Measurements from ENCODE around the gene HES2. TPM values are rescaled to one million over a fixed set of nuclear protein-coding genes. Genes with fewer than 3 reads are reported as not detected.
A peak's percentile ranks its signal among the peaks of the same experiment; 100 is the strongest.
"Not testable (repeated sequence)": the region's sequence is repeated elsewhere in the genome, so short reads cannot be mapped to it uniquely, and the experiment has no call there.

HES2 gene
- total RNA-seq, 2 experiments from 2014 or later, result 0.52 TPM; not detected in 1

- Mint-ChIP-seq H3K36me3 (peaks cover 4% of the 10 kb centered on the region), H3K27me3 (no peaks in the 10 kb centered on the region), H3K4me3 (no peak overlapping the region), H3K4me1 (no peaks in the 10 kb centered on the region), H3K27ac (no peak overlapping the region), H3K9me3 (ENCODE audit: low read depth) (no peaks in the 10 kb centered on the region)
- CTCF ChIA-PET, result interaction anchor here (0.9 to 1.3 kb wide), 3 partner anchors 14 to 30 kb away, joined by 3 to 5 read pairs (median 4); no protein-coding TSS in a partner anchor
- DNase-seq (no peak), ATAC-seq (no peak)
Measured at GRCh38 chr1:6378096-6378746, 41.5 kb downstream of the HES2 start.

GRCh38 chr1:6373961-6374720 lies 45.6 kb downstream of the HES2 start:
- Mint-ChIP-seq H3K9me3 (ENCODE audit: low read depth) (no peaks in the 10 kb centered on the region), H3K27ac (no peak overlapping the region), H3K4me1 (no peaks in the 10 kb centered on the region), H3K27me3 (no peaks in the 10 kb centered on the region), H3K36me3 (no peaks in the 10 kb centered on the region), H3K4me3 (no peak overlapping the region)
- CTCF ChIA-PET, result interaction anchor here (1.2 to 2.0 kb wide), 3 partner anchors 10 to 13 kb away, joined by 3 to 6 read pairs (median 3); no protein-coding TSS in a partner anchor
- no peak for DNase-seq
- no peak for ATAC-seq

- ATAC-seq, result not testable (repeated sequence)
- peaks cover 13% of the 10 kb centered on the region for H3K36me3 Mint-ChIP-seq
Measured at GRCh38 chr1:6372236-6372635, 47.5 kb downstream of the HES2 start.

GRCh38 chr1:6370006-6370405 lies 49.7 kb downstream of the HES2 start:
- Mint-ChIP-seq H3K36me3 (peaks cover 16% of the 10 kb centered on the region), H3K27me3 (no peaks in the 10 kb centered on the region), H3K4me3 (no peak overlapping the region), H3K27ac (no peak overlapping the region), H3K4me1 (peaks cover 3% of the 10 kb centered on the region), H3K9me3 (ENCODE audit: low read depth) (no peaks in the 10 kb centered on the region)
- ATAC-seq (no peak), DNase-seq (no peak)
- CTCF ChIA-PET, result no interaction called here

More at GRCh38 chr1:6372236-6372635, 47.5 kb downstream of the HES2 start:
- H3K27ac Mint-ChIP-seq; H3K9me3 Mint-ChIP-seq (ENCODE audit: low read depth); H3K4me1 Mint-ChIP-seq; H3K27me3 Mint-ChIP-seq; H3K4me3 Mint-ChIP-seq; DNase-seq: not testable (repeated sequence)
- CTCF ChIA-PET, result interaction anchor here (0.7 to 2.3 kb wide), 4 partner anchors 9 to 72 kb away, joined by 3 to 7 read pairs (median 3); no protein-coding TSS in a partner anchor

- CTCF ChIA-PET, result interaction anchor here (0.6 to 1.6 kb wide), 3 partner anchors 15 to 33 kb away, joined by 3 to 7 read pairs (median 6); no protein-coding TSS in a partner anchor
- peaks cover 21% of the 10 kb centered on the region for H3K36me3 Mint-ChIP-seq
- no peaks in the 10 kb centered on the region for H3K9me3 Mint-ChIP-seq (ENCODE audit: low read depth)
- no peak overlapping the region for H3K27ac Mint-ChIP-seq
- DNase-seq, result no peak
- no peak overlapping the region for H3K4me3 Mint-ChIP-seq
- peaks cover 12% of the 10 kb centered on the region for H3K4me1 Mint-ChIP-seq
- no peak for ATAC-seq
- no peaks in the 10 kb centered on the region for H3K27me3 Mint-ChIP-seq
Measured at GRCh38 chr1:6367381-6368012, 52.2 kb downstream of the HES2 start.

GRCh38 chr1:6365047-6365446 lies 54.7 kb downstream of the HES2 start:
- peaks cover 20% of the 10 kb centered on the region for H3K4me1 Mint-ChIP-seq
- DNase-seq (peak; percentile 57), ATAC-seq (peak; percentile 78)
- CTCF ChIA-PET, result interaction anchor here (0.6 to 2.1 kb wide), 5 partner anchors 14 to 74 kb away, joined by 3 to 10 read pairs (median 4); no protein-coding TSS in a partner anchor
- H3K27ac Mint-ChIP-seq, result peak overlapping the region; percentile 58
- no peak overlapping the region for H3K4me3 Mint-ChIP-seq
- no peaks in the 10 kb centered on the region for H3K9me3 Mint-ChIP-seq (ENCODE audit: low read depth)
- H3K36me3 Mint-ChIP-seq, result peaks cover 21% of the 10 kb centered on the region
- no peaks in the 10 kb centered on the region for H3K27me3 Mint-ChIP-seq

GRCh38 chr1:6363085-6363884 lies 56.4 kb downstream of the HES2 start:
- not testable (repeated sequence) for H3K4me3 Mint-ChIP-seq; ATAC-seq; H3K27ac Mint-ChIP-seq; H3K27me3 Mint-ChIP-seq; H3K9me3 Mint-ChIP-seq (ENCODE audit: low read depth)
- CTCF ChIA-PET, result interaction anchor here (0.9 to 7.7 kb wide), 19 partner anchors 9 to 125 kb away, joined by 3 to 90 read pairs (median 4); partner anchors contain the start of gene ACOT7
- H3K4me1 Mint-ChIP-seq, result peaks cover 37% of the 10 kb centered on the region
- peak; percentile 56 for DNase-seq
- peaks cover 15% of the 10 kb centered on the region for H3K36me3 Mint-ChIP-seq

Small RNAs within 50 kb of the gene (microRNA-seq; reads per million reads assigned to microRNA genes)
- not detected for gene MIR4252

Other genes starting within 250 kb of the HES2 start
- 1 to 10 TPM in 1 of 2 experiments, under 1 TPM in 1; 0.47 to 1.1 TPM for gene CHD5, start 239.6 kb downstream of the HES2 start, total RNA-seq
- 100 to 1,000 TPM; 229 to 287 TPM for gene RPL22, start 220.3 kb downstream of the HES2 start, total RNA-seq
- gene RNF207, start 213.8 kb downstream of the HES2 start, total RNA-seq, result 10 to 100 TPM; 12.4 to 36.7 TPM
- gene ICMT, start 184.0 kb downstream of the HES2 start, total RNA-seq, result 10 to 100 TPM; 59.1 to 72.8 TPM
- gene HES3, start 175.7 kb downstream of the HES2 start, total RNA-seq, result not detected
- gene GPR153, start 158.8 kb downstream of the HES2 start, total RNA-seq, result 1 to 10 TPM; 1.1 to 1.2 TPM
- gene ACOT7, start 26.2 kb downstream of the HES2 start, total RNA-seq, result 10 to 100 TPM; 81.3 to 87.0 TPM
- under 1 TPM; 0.32 to 0.89 TPM for gene ESPN, start 4.9 kb upstream of the HES2 start, total RNA-seq
- gene TNFRSF25, start 46.3 kb upstream of the HES2 start, total RNA-seq, result 10 to 100 TPM; 54.3 to 71.6 TPM
- gene PLEKHG5, start 71.7 kb upstream of the HES2 start, total RNA-seq, result 1 to 10 TPM; 1.1 to 1.7 TPM
- gene NOL9, start 134.6 kb upstream of the HES2 start, total RNA-seq, result 10 to 100 TPM; 32.5 to 39.1 TPM
- gene TAS1R1, start 135.4 kb upstream of the HES2 start, total RNA-seq, result not detected
- gene ZBTB48, start 160.1 kb upstream of the HES2 start, total RNA-seq, result 10 to 100 TPM; 30.7 to 37.4 TPM
- gene KLHL21, start 182.9 kb upstream of the HES2 start, total RNA-seq, result 10 to 100 TPM; 23.9 to 28.2 TPM
- gene PHF13, start 193.8 kb upstream of the HES2 start, total RNA-seq, result 10 to 100 TPM; 10.7 to 15.9 TPM
- 10 to 100 TPM; 24.3 to 24.4 TPM for gene THAP3, start 204.9 kb upstream of the HES2 start, total RNA-seq